GM21717 (cell line): ENCODE results near the gene SLC10A7.

Experiments
- ATAC-seq: cut with Tn5 transposase; IDR thresholded peaks from one replicate; pipeline ENCODE4 v1.9.1; 2021; ENCODE audit warnings: mild to moderate bottlenecking, moderate library complexity; ENCODE audit not compliant: unreplicated experiment

SLC10A7 gene

DNA sequence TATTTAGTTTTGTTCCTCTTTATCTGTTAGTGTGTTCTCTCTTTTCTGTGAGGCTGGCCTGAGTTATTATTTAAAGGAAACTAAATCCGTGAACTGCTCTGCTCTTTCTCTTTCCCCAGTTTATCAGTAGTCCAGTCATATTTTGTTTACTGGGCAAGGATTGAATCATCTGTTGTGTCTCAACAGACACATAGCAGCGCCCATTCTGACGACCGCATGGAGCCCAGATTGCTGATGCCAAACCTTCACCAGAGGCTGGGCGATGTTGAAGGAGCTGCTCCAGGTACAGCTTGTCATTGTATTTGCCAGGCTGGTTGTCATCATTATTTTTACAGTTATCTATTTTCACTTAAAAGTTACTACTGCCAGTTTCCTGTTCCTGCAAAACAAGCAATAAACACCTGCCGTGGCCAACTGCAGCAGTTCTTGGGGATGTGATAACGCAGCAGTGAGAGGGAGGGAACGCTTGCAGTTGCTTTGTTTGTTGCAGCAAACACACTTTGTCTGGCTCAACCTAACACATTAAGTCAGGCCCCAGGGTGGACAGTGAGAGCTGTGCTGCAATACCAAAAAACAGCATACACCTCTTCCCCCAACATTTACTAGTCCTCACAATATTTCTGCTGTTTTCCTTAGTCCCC lies 297.3 kb downstream of the SLC10A7 start:
- ATAC-seq = no peak

DNA sequence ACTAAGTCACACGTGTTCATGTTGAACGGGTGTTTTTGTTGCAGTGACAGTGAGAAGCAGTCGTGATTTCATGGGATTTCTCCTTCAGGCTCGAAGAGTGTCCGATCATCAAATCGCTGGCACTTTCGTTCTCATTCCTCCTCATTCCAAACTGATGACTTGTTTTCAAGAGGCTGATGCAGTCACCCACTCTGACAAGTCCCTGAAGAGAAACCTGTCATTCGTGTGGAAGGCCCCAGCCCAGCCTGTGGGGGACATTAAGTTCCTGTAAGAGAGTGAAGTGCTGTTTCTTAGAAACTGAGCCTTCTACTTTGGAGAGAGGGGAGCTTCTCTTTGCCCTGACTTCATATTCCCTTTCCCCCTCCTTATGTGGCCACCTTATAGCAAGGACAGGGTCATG lies 299.4 kb downstream of the SLC10A7 start:
- ATAC-seq = no peak

DNA sequence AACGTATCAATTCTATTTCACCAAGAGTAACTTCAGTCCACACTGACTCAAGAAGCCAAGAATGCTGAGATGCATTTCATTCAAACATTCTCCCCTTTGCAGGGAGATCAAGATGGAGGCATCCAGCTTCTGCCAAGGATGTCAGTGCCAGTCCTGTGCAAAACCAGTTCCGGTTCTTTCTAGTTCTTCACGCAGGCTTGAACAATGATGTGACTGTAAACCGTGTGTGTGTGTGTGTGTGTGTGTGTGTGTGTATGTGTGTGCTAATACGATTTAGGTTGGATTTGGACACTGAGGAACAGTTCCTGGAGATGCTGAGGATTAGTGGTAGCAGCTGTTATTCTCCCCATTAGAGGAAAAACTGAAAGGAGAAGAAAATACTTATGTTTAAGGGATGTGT lies 307.5 kb downstream of the SLC10A7 start, which contains the start of gene REELD1:
Gene REELD1, plus strand, starts transcription at position 301 of the 400 bp plus-strand sequence. CDS start 2,415 bp downstream, outside the sequence.
- no peak for ATAC-seq

DNA sequence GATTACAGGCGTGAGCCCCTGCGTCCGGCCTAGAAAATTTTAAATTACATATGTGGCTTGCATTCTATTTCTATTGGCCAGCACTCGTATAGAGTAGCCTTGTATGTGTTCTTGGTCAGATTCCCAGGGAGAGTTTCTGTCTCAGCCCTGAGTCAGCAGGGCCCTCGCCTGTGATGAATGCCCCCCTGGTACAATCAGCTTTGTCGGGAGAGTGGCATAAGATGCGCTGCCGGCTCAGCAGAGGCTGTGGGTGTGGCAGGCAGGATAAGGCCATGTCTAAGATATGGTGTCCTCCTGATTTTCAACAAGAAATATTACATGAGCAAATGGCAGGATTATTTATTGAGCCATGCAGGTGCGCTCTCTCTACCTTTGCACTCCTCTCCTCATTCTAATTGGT lies 309.0 kb downstream of the SLC10A7 start:
- ATAC-seq = no peak

DNA sequence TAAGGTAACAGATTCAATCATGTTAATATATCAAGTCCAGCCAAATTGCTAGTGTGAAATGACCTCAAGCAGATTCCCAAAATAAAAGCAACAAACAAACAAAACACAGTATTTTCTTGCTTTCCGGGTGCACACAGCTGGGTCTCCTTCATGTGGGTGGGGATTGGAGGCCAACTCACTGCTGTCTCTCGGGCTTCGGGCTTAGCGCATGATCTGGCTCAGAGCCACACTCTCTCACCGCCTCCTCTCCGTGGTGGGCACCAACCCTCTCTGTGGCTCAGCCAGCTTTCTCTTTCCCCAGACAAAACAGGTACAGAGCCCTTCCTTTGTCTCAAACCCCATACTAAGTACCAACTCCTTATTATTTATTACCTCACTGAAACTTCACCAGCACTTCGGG lies 310.3 kb downstream of the SLC10A7 start:
- ATAC-seq = no peak

DNA sequence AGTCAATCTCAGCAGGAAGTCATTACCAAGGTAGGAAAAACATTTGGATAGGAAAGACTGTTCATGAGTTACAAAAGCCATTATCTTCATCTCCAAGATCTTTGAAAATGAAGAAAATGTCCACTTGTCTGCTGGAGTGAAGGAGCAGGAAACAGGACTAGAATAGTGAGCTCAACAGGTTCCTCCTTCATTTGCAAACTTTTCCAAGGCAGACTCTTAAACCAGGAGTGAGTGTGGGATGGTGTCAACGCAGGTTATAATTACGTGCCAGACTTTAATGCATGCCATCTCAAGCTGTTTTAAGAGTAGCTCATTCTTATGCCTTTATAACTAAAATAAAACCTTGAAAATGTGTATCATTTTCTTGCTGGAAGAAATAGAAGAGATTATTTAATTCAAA lies 310.9 kb downstream of the SLC10A7 start:
- no peak for ATAC-seq

DNA sequence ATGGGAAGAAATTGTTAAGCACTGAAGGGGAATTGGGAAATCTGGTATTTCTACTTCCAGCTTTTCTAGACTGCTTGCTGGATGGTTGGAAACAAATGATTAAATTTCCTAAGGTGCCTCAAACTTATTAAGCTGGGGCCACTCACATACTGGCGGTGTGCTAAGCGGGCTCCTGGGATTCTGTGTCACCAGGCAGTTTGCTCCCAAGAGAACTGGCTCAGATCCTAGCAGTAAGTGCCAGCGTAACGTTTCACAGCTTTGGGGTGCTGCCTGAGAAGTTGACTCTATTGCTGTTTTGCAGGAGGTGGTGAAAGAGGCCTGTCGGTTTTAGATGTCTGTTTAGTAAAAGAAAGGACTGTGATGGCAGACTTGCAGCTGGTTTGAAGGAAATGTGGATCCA lies 314.3 kb downstream of the SLC10A7 start:
- no peak for ATAC-seq
